WTC11 (cell line): ENCODE data around the gene MTUS2. TPM values are rescaled to one million over a fixed set of nuclear protein-coding genes. Genes with fewer than 3 reads are reported as not detected.

Source experiments
- ATAC-seq: fragments of 200-7000 bp; cut with Tn5 transposase; 2 replicates; pipeline ENCODE4 v1.10.0; 2021; ENCODE audit warnings: mild to moderate bottlenecking, moderate library complexity
- CTCF ChIA-PET: fragments of 300-600 bp; sonication (Branson Sonifier 250); formaldehyde crosslinking; loops from one replicate; lab custom pipeline; 2021; ENCODE audit warnings: antibody characterized with exemption; lab: Charles Lee
- POLR2A ChIA-PET: fragments of 350-600 bp; sonication (Branson Sonifier 250); formaldehyde crosslinking; loops from one replicate; lab custom pipeline; 2021; ENCODE audit warnings: antibody characterized with exemption; lab: Charles Lee
- DNase-seq: peaks from one replicate; pipeline ENCODE4 v3.0.0; 2021; ENCODE audit warnings: low spot score
- H3K27ac Mint-ChIP-seq: 2 replicates; pipeline ENCODE4 v1.8.0; 2021; ENCODE audit warnings: mixed read lengths
- H3K27me3 Mint-ChIP-seq: 2 replicates; pipeline ENCODE4 v1.8.0; 2021; ENCODE audit warnings: low read depth, mild to moderate bottlenecking, moderate library complexity, mixed read lengths
- H3K36me3 Mint-ChIP-seq: 2 replicates; pipeline ENCODE4 v1.8.0; 2021; ENCODE audit warnings: mixed read lengths
- H3K4me1 Mint-ChIP-seq: 2 replicates; pipeline ENCODE4 v1.8.0; 2022; ENCODE audit warnings: mixed read lengths
- H3K4me3 Mint-ChIP-seq: 2 replicates; pipeline ENCODE4 v1.8.0; 2021; ENCODE audit warnings: mild to moderate bottlenecking, moderate library complexity, mixed read lengths
- H3K9me3 Mint-ChIP-seq: 2 replicates; pipeline ENCODE4 v1.8.0; 2021; ENCODE audit warnings: mixed read lengths
- ATF1 ChIP-seq: sonication (generic); formaldehyde crosslinking; IDR thresholded peaks from 2 replicates; pipeline ENCODE4 v1.8.1; 2023; ENCODE audit warnings: mild to moderate bottlenecking, moderate library complexity, missing genetic modification reagents
- FOXJ3 ChIP-seq: sonication (generic); formaldehyde crosslinking; IDR thresholded peaks from 2 replicates; pipeline ENCODE4 v1.9.0; 2021; ENCODE audit warnings: missing genetic modification reagents, mild to moderate bottlenecking, borderline replicate concordance
- HMGXB4 ChIP-seq: sonication (generic); formaldehyde crosslinking; IDR thresholded peaks from 2 replicates; pipeline ENCODE4 v1.8.1; 2023; ENCODE audit warnings: mild to moderate bottlenecking, moderate library complexity, missing genetic modification reagents
- NR1H2 ChIP-seq: sonication (generic); formaldehyde crosslinking; IDR thresholded peaks from 2 replicates; pipeline ENCODE4 v1.9.0; 2021; ENCODE audit warnings: mild to moderate bottlenecking, moderate library complexity, missing genetic modification reagents
- NR2C2 ChIP-seq: sonication (generic); formaldehyde crosslinking; IDR thresholded peaks from 2 replicates; pipeline ENCODE4 v1.8.0; 2022; ENCODE audit warnings: mild to moderate bottlenecking, missing genetic modification reagents
- PREB ChIP-seq: sonication (generic); formaldehyde crosslinking; IDR thresholded peaks from 2 replicates; pipeline ENCODE4 v1.8.1; 2022; ENCODE audit warnings: mild to moderate bottlenecking, missing genetic modification reagents, moderate library complexity, borderline replicate concordance
- SP1 ChIP-seq: sonication (generic); formaldehyde crosslinking; conservative IDR thresholded peaks from 2 replicates; pipeline ENCODE4 v1.8.1; 2022; ENCODE audit warnings: missing genetic modification reagents
- TEAD4 ChIP-seq: sonication (generic); formaldehyde crosslinking; IDR thresholded peaks from 2 replicates; pipeline ENCODE4 v1.8.0; 2022; ENCODE audit warnings: mild to moderate bottlenecking, missing genetic modification reagents
- ZNF317 ChIP-seq: sonication (generic); formaldehyde crosslinking; IDR thresholded peaks from 2 replicates; pipeline ENCODE4 v1.8.1; 2023; ENCODE audit warnings: low read depth, mild to moderate bottlenecking, moderate library complexity, missing genetic modification reagents, borderline replicate concordance
- ZSCAN18 ChIP-seq: fragments of 250-450 bp; sonication (Bioruptor Pico); IDR thresholded peaks from 2 replicates; pipeline ENCODE4 v2.1.2; 2022; ENCODE audit warnings: mild to moderate bottlenecking, moderate library complexity
- total RNA-seq: library from RNA; stranded (reverse); gene quantifications from 3 replicates; pipeline ENCODE4 v1.2.3, GENCODE V29; 2021
- TF ChIP-seq, protein P1 (sequence below): fragments of 250-450 bp; sonication (Bioruptor Pico); IDR thresholded peaks from 2 replicates; pipeline ENCODE4 v1.9.0; 2021; ENCODE audit warnings: mild to moderate bottlenecking, borderline replicate concordance
- TF ChIP-seq, protein P2 (sequence below): sonication (generic); formaldehyde crosslinking; IDR thresholded peaks from 2 replicates; pipeline ENCODE4 v1.8.0; 2022; ENCODE audit warnings: mild to moderate bottlenecking, missing genetic modification reagents
- TF ChIP-seq, protein P3 (sequence below): sonication (generic); formaldehyde crosslinking; IDR thresholded peaks from 2 replicates; pipeline ENCODE4 v1.8.1; 2022; ENCODE audit warnings: missing genetic modification reagents, borderline replicate concordance
- TF ChIP-seq, protein P4 (sequence below): sonication (generic); formaldehyde crosslinking; IDR thresholded peaks from 2 replicates; pipeline ENCODE4 v1.8.0; 2022; ENCODE audit warnings: mild to moderate bottlenecking, missing genetic modification reagents

The MTUS2 gene
- total RNA-seq, 1 experiment from 2014 or later: 0.22 TPM

DNA sequence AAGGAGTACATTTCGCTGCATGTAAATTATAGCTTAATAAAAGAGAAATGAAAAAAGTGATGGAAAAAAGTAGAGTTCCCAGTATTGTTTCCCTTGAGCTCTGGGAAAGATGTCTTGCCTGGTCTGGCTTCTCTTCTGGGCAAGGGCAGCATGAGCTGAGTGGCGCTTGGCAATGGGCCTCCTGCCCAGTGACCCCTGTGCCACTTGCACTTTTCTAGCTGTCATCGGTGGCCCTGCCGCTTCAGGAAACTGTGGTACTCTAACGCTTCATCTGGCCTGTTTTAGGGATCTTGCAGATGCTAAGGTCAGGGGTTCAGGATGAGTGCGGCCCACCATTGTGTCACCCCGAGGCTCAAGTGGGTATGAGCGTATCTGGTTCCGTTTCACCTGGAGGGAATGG lies 161.4 kb downstream of the MTUS2 start (continued):
- TF ChIP-seq, protein P1, sequence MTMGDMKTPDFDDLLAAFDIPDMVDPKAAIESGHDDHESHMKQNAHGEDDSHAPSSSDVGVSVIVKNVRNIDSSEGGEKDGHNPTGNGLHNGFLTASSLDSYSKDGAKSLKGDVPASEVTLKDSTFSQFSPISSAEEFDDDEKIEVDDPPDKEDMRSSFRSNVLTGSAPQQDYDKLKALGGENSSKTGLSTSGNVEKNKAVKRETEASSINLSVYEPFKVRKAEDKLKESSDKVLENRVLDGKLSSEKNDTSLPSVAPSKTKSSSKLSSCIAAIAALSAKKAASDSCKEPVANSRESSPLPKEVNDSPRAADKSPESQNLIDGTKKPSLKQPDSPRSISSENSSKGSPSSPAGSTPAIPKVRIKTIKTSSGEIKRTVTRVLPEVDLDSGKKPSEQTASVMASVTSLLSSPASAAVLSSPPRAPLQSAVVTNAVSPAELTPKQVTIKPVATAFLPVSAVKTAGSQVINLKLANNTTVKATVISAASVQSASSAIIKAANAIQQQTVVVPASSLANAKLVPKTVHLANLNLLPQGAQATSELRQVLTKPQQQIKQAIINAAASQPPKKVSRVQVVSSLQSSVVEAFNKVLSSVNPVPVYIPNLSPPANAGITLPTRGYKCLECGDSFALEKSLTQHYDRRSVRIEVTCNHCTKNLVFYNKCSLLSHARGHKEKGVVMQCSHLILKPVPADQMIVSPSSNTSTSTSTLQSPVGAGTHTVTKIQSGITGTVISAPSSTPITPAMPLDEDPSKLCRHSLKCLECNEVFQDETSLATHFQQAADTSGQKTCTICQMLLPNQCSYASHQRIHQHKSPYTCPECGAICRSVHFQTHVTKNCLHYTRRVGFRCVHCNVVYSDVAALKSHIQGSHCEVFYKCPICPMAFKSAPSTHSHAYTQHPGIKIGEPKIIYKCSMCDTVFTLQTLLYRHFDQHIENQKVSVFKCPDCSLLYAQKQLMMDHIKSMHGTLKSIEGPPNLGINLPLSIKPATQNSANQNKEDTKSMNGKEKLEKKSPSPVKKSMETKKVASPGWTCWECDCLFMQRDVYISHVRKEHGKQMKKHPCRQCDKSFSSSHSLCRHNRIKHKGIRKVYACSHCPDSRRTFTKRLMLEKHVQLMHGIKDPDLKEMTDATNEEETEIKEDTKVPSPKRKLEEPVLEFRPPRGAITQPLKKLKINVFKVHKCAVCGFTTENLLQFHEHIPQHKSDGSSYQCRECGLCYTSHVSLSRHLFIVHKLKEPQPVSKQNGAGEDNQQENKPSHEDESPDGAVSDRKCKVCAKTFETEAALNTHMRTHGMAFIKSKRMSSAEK (CRISPR knock-in tag): no peak
- TF ChIP-seq SP1 (no peak), NR1H2 (CRISPR knock-in tag) (no peak), HMGXB4 (CRISPR knock-in tag) (no peak), ZSCAN18 (no peak), TEAD4 (CRISPR knock-in tag) (no peak)

GRCh38 chr13:28983641-28984040 lies 163.5 kb downstream of the MTUS2 start:
- POLR2A ChIA-PET: no interaction called here
- Mint-ChIP-seq H3K4me3 (no peak overlapping the region), H3K36me3 (no peaks in the 10 kb centered on the region)

More at GRCh38 chr13:28983641-28984040, 163.5 kb downstream of the MTUS2 start:
- DNase-seq: no peak
- CTCF ChIA-PET: interaction anchor here (1.5 kb wide), 1 partner anchor 164 kb away, joined by 3 read pairs; the partner anchor contains the start of gene MTUS2
- no peak for ATAC-seq
- no peaks in the 10 kb centered on the region for H3K4me1 Mint-ChIP-seq
- no peak for TF ChIP-seq FOXJ3 (CRISPR knock-in tag)
- TF ChIP-seq PREB (CRISPR knock-in tag): no peak
- TF ChIP-seq, protein P2, sequence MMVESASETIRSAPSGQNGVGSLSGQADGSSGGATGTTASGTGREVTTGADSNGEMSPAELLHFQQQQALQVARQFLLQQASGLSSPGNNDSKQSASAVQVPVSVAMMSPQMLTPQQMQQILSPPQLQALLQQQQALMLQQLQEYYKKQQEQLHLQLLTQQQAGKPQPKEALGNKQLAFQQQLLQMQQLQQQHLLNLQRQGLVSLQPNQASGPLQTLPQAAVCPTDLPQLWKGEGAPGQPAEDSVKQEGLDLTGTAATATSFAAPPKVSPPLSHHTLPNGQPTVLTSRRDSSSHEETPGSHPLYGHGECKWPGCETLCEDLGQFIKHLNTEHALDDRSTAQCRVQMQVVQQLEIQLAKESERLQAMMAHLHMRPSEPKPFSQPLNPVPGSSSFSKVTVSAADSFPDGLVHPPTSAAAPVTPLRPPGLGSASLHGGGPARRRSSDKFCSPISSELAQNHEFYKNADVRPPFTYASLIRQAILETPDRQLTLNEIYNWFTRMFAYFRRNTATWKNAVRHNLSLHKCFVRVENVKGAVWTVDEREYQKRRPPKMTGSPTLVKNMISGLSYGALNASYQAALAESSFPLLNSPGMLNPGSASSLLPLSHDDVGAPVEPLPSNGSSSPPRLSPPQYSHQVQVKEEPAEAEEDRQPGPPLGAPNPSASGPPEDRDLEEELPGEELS: no peak
- TF ChIP-seq, protein P3, sequence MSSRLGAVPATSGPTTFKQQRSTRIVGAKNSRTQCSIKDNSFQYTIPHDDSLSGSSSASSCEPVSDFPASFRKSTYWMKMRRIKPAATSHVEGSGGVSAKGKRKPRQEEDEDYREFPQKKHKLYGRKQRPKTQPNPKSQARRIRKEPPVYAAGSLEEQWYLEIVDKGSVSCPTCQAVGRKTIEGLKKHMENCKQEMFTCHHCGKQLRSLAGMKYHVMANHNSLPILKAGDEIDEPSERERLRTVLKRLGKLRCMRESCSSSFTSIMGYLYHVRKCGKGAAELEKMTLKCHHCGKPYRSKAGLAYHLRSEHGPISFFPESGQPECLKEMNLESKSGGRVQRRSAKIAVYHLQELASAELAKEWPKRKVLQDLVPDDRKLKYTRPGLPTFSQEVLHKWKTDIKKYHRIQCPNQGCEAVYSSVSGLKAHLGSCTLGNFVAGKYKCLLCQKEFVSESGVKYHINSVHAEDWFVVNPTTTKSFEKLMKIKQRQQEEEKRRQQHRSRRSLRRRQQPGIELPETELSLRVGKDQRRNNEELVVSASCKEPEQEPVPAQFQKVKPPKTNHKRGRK (CRISPR knock-in tag): no peak
- TF ChIP-seq, protein P4, sequence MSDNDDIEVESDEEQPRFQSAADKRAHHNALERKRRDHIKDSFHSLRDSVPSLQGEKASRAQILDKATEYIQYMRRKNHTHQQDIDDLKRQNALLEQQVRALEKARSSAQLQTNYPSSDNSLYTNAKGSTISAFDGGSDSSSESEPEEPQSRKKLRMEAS (CRISPR knock-in tag): no peak
- TF ChIP-seq, protein P1 (CRISPR knock-in tag): no peak
- no peak for TF ChIP-seq ATF1
- no peak for TF ChIP-seq ZNF317 (CRISPR knock-in tag)
- no peak for TF ChIP-seq NR2C2 (CRISPR knock-in tag)
- no peaks in the 10 kb centered on the region for H3K9me3 Mint-ChIP-seq
- H3K27ac Mint-ChIP-seq: no peak overlapping the region
- H3K27me3 Mint-ChIP-seq: no peaks in the 10 kb centered on the region
